Measurements from ENCODE around the gene BTN2A1.

The BTN2A1 gene

GRCh38 chr6:26495281-26495680 lies 37.5 kb downstream of the BTN2A1 start:
- TF ChIP-seq USF1 (IDR thresholded peaks at IDR 0.05): no peak
- no peak for TF ChIP-seq CEBPB (IDR thresholded peaks at IDR 0.05)
- TF ChIP-seq YY1 (IDR thresholded peaks at IDR 0.05; ENCODE audit: low read depth): no peak
- TF ChIP-seq EP300 (IDR thresholded peaks at IDR 0.05; ENCODE audit: borderline replicate concordance): no peak
- TF ChIP-seq, protein P1, sequence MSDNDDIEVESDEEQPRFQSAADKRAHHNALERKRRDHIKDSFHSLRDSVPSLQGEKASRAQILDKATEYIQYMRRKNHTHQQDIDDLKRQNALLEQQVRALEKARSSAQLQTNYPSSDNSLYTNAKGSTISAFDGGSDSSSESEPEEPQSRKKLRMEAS (IDR thresholded peaks at IDR 0.05): no peak
- no peak for TF ChIP-seq NFIC (IDR thresholded peaks at IDR 0.05)
- no peak for TF ChIP-seq RAD21 (IDR thresholded peaks at IDR 0.05; ENCODE audit: low read depth)
- no peak for TF ChIP-seq FOXM1 (IDR thresholded peaks at IDR 0.05; ENCODE audit: borderline replicate concordance, low read depth)

- TF ChIP-seq CREB1 (IDR thresholded peaks at IDR 0.05; ENCODE audit: low read depth) (no peak), EP300 (IDR thresholded peaks at IDR 0.05; ENCODE audit: borderline replicate concordance) (no peak), REST (IDR thresholded peaks at IDR 0.05; ENCODE audit: low read depth) (no peak), FOXM1 (IDR thresholded peaks at IDR 0.05; ENCODE audit: borderline replicate concordance, low read depth) (no peak), NFIC (IDR thresholded peaks at IDR 0.05) (no peak), RAD21 (IDR thresholded peaks at IDR 0.05; ENCODE audit: low read depth) (no peak), TCF12 (IDR thresholded peaks at IDR 0.05; ENCODE audit: low read depth) (no peak), TAF1 (IDR thresholded peaks at IDR 0.05; ENCODE audit: low read depth) (no peak), TEAD4 (IDR thresholded peaks at IDR 0.05) (no peak), USF1 (IDR thresholded peaks at IDR 0.05) (no peak), CEBPB (IDR thresholded peaks at IDR 0.05) (no peak), YY1 (IDR thresholded peaks at IDR 0.05; ENCODE audit: low read depth) (no peak), ZBTB7A (IDR thresholded peaks at IDR 0.05; ENCODE audit: low read depth) (no peak), EGR1 (IDR thresholded peaks at IDR 0.05) (no peak)
- TF ChIP-seq, protein P1 (IDR thresholded peaks at IDR 0.05): no peak
These were observed 39.9 kb downstream of the BTN2A1 start for GRCh38 chr6:26497610-26498009.

- no peak for TF ChIP-seq TEAD4 (IDR thresholded peaks at IDR 0.05)
- no peak for TF ChIP-seq TAF1 (IDR thresholded peaks at IDR 0.05; ENCODE audit: low read depth)
- TF ChIP-seq REST (IDR thresholded peaks at IDR 0.05; ENCODE audit: low read depth): no peak
- TF ChIP-seq, protein P1 (IDR thresholded peaks at IDR 0.05): no peak
- no peak for TF ChIP-seq TCF12 (IDR thresholded peaks at IDR 0.05; ENCODE audit: low read depth)
- no peak for TF ChIP-seq EGR1 (IDR thresholded peaks at IDR 0.05)
- no peak for TF ChIP-seq USF1 (IDR thresholded peaks at IDR 0.05)
- no peak for TF ChIP-seq NFIC (IDR thresholded peaks at IDR 0.05)
- TF ChIP-seq CEBPB (IDR thresholded peaks at IDR 0.05): no peak
- no peak for TF ChIP-seq CREB1 (IDR thresholded peaks at IDR 0.05; ENCODE audit: low read depth)
- TF ChIP-seq FOXM1 (IDR thresholded peaks at IDR 0.05; ENCODE audit: borderline replicate concordance, low read depth): no peak
- TF ChIP-seq ZBTB7A (IDR thresholded peaks at IDR 0.05; ENCODE audit: low read depth): no peak
- no peak for TF ChIP-seq RAD21 (IDR thresholded peaks at IDR 0.05; ENCODE audit: low read depth)
- no peak for TF ChIP-seq YY1 (IDR thresholded peaks at IDR 0.05; ENCODE audit: low read depth)
- TF ChIP-seq EP300 (IDR thresholded peaks at IDR 0.05; ENCODE audit: borderline replicate concordance): no peak
These were observed 42.3 kb downstream of the BTN2A1 start, which contains the start of gene BTN1A1 for GRCh38 chr6:26500102-26500501. TSS of gene BTN1A1 (plus strand) at chr6:26500303. CDS start at chr6:26501287, 984 bp downstream.

DNA sequence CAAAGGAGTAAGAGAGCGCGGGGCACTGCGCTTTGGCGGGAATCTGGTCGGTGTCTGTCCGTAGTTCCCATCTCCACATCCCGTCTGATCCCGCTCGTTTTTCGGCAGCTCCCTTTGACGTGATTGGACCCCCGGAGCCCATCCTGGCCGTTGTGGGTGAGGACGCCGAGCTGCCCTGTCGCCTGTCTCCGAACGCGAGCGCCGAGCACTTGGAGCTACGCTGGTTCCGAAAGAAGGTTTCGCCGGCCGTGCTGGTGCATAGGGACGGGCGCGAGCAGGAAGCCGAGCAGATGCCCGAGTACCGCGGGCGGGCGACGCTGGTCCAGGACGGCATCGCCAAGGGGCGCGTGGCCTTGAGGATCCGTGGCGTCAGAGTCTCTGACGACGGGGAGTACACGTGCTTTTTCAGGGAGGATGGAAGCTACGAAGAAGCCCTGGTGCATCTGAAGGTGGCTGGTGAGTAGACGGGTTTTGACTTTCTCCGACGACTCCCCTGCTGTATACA lies 43.8 kb downstream of the BTN2A1 start:
- no peak for TF ChIP-seq TAF1 (IDR thresholded peaks at IDR 0.05; ENCODE audit: low read depth)
- no peak for TF ChIP-seq YY1 (IDR thresholded peaks at IDR 0.05; ENCODE audit: low read depth)
- no peak for TF ChIP-seq RAD21 (IDR thresholded peaks at IDR 0.05; ENCODE audit: low read depth)
- TF ChIP-seq TEAD4 (IDR thresholded peaks at IDR 0.05): no peak
- TF ChIP-seq ZBTB7A (IDR thresholded peaks at IDR 0.05; ENCODE audit: low read depth): no peak
- no peak for TF ChIP-seq FOXM1 (IDR thresholded peaks at IDR 0.05; ENCODE audit: borderline replicate concordance, low read depth)
- no peak for TF ChIP-seq REST (IDR thresholded peaks at IDR 0.05; ENCODE audit: low read depth)
- no peak for TF ChIP-seq CEBPB (IDR thresholded peaks at IDR 0.05)
- no peak for TF ChIP-seq EGR1 (IDR thresholded peaks at IDR 0.05)
- TF ChIP-seq NFIC (IDR thresholded peaks at IDR 0.05): no peak
- no peak for TF ChIP-seq TCF12 (IDR thresholded peaks at IDR 0.05; ENCODE audit: low read depth)
- no peak for TF ChIP-seq EP300 (IDR thresholded peaks at IDR 0.05; ENCODE audit: borderline replicate concordance)
- TF ChIP-seq CREB1 (IDR thresholded peaks at IDR 0.05; ENCODE audit: low read depth): no peak
- TF ChIP-seq, protein P1 (IDR thresholded peaks at IDR 0.05): no peak
- no peak for TF ChIP-seq USF1 (IDR thresholded peaks at IDR 0.05)
